Breast epithelium (tissue), 3 donors: Measurements from ENCODE around the gene ARHGAP18.

Source experiments
- POLR2A ChIP-seq: fragments of 450-650 bp; IDR thresholded peaks from one replicate; pipeline ENCODE4 v1.6.1; 2016; ENCODE audit warnings: antibody characterized with exemption, mild to moderate bottlenecking, moderate library complexity
- TF ChIP-seq, protein P1 (sequence below), 3 donors: fragments of 450-650 bp; IDR thresholded peaks; one replicate each; pipeline ENCODE4 v1.5.1; 2016 to 2017; ENCODE audit warnings: antibody characterized with exemption in 3 of 3, mild to moderate bottlenecking in 3 of 3, moderate library complexity in 3 of 3

DNA sequence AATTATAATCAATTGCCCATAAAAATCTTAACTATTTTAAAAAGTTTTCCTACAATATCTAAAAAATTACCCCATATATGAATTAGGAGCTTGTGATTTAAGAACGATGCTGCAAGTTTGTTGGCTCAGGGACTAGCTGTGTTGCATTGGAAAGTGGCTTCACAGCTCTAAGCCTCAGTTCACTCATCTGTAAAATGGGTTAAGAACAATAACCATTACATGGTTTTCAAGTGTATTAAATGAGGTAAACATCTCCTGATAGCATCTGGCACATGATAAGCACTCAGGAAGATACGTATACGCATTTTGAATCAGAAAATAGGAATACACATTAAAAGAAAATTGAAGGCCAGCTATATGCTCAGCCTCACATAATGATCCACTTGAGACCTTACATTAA is 76.4 kb downstream of the ARHGAP18 start:
- TF ChIP-seq, protein P1, sequence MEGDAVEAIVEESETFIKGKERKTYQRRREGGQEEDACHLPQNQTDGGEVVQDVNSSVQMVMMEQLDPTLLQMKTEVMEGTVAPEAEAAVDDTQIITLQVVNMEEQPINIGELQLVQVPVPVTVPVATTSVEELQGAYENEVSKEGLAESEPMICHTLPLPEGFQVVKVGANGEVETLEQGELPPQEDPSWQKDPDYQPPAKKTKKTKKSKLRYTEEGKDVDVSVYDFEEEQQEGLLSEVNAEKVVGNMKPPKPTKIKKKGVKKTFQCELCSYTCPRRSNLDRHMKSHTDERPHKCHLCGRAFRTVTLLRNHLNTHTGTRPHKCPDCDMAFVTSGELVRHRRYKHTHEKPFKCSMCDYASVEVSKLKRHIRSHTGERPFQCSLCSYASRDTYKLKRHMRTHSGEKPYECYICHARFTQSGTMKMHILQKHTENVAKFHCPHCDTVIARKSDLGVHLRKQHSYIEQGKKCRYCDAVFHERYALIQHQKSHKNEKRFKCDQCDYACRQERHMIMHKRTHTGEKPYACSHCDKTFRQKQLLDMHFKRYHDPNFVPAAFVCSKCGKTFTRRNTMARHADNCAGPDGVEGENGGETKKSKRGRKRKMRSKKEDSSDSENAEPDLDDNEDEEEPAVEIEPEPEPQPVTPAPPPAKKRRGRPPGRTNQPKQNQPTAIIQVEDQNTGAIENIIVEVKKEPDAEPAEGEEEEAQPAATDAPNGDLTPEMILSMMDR (IDR thresholded peaks at IDR 0.05), result no peak
- TF ChIP-seq POLR2A, result no peak
